Measurements from ENCODE around the gene FETUB.

FETUB gene

DNA sequence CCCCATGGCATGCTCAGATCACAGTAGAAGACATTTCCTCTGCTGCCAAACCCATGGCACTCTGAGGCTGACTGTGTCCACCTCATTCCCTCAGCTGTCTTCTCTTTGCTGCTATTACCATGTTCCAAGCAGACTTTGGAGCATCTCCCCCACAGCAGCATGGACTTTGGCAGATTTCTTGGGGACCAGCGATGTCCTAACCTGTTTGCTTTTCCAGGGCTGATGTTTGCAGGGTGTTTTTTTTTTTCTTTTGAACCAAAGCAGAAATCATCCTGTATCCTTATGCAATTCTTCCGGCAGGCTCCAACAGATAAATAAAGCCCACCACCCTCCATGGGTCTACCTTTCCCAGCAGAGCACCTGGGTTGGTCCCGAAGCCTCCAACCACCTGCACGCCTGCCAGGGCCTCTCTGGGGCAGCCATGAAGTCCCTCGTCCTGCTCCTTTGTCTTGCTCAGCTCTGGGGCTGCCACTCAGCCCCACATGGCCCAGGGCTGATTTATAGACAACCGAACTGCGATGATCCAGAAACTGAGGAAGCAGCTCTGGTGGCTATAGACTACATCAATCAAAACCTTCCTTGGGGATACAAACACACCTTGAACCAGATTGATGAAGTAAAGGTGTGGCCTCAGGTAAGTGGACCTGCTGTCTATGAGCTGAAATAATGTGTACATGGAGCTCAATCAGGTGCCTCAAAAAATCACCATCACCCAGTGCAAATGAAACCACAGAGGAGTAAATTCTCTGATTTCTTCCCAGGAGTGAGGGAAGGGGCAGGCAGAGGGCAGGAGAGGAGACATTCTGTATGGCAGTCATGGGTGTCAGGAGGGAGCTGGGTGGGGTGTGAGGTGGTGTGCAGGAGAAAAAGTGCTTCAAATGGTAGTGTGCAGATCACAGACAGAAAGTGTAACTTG is 27.2 kb upstream of the FETUB start, which contains the start of gene AHSG (continued):
- TF ChIP-seq WT1 (tag by site-specific recombination; IDR thresholded peaks at IDR 0.05) (no peak), ZNF548 (tag by site-specific recombination; IDR thresholded peaks at IDR 0.05) (no peak)
- TF ChIP-seq, protein P1, sequence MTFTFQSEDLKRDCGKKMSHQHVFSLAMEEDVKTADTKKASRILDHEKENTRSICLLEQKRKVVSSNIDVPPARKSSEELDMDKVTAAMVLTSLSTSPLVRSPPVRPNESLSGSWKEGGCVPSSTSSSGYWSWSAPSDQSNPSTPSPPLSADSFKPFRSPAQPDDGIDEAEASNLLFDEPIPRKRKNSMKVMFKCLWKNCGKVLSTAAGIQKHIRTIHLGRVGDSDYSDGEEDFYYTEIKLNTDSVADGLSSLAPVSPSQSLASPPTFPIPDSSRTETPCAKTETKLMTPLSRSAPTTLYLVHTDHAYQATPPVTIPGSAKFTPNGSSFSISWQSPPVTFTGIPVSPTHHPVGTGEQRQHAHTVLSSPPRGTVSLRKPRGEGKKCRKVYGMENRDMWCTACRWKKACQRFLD (tag by site-specific recombination; IDR thresholded peaks at IDR 0.05), result no peak

- no peak overlapping the region for H3K27ac ChIP-seq (ENCODE audit: extremely low read depth, low read depth, low read length)
- H3K9me3 ChIP-seq (ENCODE audit: control insufficient read depth, insufficient read depth, low read depth, low read length), result no peaks in the 10 kb centered on the region
- H3K4me3 ChIP-seq (ENCODE audit: low read depth, low read length), result no peak overlapping the region
- CTCF ChIA-PET, result interaction anchor here (0.7 to 5.7 kb wide), 14 partner anchors 9 to 478 kb away, joined by 3 to 59 read pairs (median 8); no protein-coding TSS in a partner anchor
- H3K36me3 ChIP-seq (ENCODE audit: control insufficient read depth in 2 of 2, insufficient read depth in 1 of 2, low read length in 2 of 2), result no peaks in the 10 kb centered on the region
- POLR2A ChIA-PET, result interaction anchor here (0.6 kb wide), 1 partner anchor 177 kb away, joined by 5 read pairs; no protein-coding TSS in a partner anchor
- no peaks in the 10 kb centered on the region for H3K4me1 ChIP-seq (ENCODE audit: control insufficient read depth, insufficient read depth, low read length)
- TF ChIP-seq ZSCAN30 (tag by site-specific recombination; IDR thresholded peaks at IDR 0.05), result no peak
- no peak for TF ChIP-seq ELK4 (IDR thresholded peaks at IDR 0.05; ENCODE audit: borderline replicate concordance, low read depth, low read length)
- TF ChIP-seq, protein P2, sequence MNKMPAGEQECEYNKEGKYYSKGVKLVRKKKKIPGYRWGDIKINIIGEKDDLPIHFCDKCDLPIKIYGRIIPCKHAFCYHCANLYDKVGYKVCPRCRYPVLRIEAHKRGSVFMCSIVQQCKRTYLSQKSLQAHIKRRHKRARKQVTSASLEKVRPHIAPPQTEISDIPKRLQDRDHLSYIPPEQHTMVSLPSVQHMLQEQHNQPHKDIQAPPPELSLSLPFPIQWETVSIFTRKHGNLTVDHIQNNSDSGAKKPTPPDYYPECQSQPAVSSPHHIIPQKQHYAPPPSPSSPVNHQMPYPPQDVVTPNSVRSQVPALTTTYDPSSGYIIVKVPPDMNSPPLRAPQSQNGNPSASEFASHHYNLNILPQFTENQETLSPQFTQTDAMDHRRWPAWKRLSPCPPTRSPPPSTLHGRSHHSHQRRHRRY (tag by site-specific recombination; IDR thresholded peaks at IDR 0.05), result no peak
- TF ChIP-seq KLF16 (tag by site-specific recombination; IDR thresholded peaks at IDR 0.05), result no peak
- no peak for TF ChIP-seq KLF9 (tag by site-specific recombination; IDR thresholded peaks at IDR 0.05; ENCODE audit: low read depth)
- no peak for TF ChIP-seq KLF17 (tag by site-specific recombination; IDR thresholded peaks at IDR 0.05)
- no peak for TF ChIP-seq ZNF776 (tag by site-specific recombination; IDR thresholded peaks at IDR 0.05; ENCODE audit: borderline replicate concordance)
- TF ChIP-seq RBAK (tag by site-specific recombination; IDR thresholded peaks at IDR 0.05), result no peak
- TF ChIP-seq, protein P3, sequence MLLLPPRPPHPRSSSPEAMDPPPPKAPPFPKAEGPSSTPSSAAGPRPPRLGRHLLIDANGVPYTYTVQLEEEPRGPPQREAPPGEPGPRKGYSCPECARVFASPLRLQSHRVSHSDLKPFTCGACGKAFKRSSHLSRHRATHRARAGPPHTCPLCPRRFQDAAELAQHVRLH (tag by site-specific recombination; IDR thresholded peaks at IDR 0.05), result no peak
- TF ChIP-seq SETDB1 (IDR thresholded peaks at IDR 0.05; ENCODE audit: insufficient read length, low read length), result no peak
- TF ChIP-seq KLF10 (tag by site-specific recombination; IDR thresholded peaks at IDR 0.05), result no peak
- TF ChIP-seq, protein P4, sequence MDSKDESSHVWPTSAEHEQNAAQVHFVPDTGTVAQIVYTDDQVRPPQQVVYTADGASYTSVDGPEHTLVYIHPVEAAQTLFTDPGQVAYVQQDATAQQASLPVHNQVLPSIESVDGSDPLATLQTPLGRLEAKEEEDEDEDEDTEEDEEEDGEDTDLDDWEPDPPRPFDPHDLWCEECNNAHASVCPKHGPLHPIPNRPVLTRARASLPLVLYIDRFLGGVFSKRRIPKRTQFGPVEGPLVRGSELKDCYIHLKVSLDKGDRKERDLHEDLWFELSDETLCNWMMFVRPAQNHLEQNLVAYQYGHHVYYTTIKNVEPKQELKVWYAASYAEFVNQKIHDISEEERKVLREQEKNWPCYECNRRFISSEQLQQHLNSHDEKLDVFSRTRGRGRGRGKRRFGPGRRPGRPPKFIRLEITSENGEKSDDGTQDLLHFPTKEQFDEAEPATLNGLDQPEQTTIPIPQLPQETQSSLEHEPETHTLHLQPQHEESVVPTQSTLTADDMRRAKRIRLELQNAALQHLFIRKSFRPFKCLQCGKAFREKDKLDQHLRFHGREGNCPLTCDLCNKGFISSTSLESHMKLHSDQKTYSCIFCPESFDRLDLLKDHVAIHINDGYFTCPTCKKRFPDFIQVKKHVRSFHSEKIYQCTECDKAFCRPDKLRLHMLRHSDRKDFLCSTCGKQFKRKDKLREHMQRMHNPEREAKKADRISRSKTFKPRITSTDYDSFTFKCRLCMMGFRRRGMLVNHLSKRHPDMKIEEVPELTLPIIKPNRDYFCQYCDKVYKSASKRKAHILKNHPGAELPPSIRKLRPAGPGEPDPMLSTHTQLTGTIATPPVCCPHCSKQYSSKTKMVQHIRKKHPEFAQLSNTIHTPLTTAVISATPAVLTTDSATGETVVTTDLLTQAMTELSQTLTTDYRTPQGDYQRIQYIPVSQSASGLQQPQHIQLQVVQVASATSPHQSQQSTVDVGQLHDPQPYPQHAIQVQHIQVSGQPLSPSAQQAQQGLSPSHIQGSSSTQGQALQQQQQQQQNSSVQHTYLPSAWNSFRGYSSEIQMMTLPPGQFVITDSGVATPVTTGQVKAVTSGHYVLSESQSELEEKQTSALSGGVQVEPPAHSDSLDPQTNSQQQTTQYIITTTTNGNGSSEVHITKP (tag by site-specific recombination; IDR thresholded peaks at IDR 0.05), result no peak
- TF ChIP-seq, protein P5, sequence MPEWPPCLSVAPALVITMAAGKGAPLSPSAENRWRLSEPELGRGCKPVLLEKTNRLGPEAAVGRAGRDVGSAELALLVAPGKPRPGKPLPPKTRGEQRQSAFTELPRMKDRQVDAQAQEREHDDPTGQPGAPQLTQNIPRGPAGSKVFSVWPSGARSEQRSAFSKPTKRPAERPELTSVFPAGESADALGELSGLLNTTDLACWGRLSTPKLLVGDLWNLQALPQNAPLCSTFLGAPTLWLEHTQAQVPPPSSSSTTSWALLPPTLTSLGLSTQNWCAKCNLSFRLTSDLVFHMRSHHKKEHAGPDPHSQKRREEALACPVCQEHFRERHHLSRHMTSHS (tag by site-specific recombination; IDR thresholded peaks at IDR 0.05), result no peak
- no peak for TF ChIP-seq ZSCAN16 (tag by site-specific recombination; IDR thresholded peaks at IDR 0.05)
- TF ChIP-seq, protein P6, sequence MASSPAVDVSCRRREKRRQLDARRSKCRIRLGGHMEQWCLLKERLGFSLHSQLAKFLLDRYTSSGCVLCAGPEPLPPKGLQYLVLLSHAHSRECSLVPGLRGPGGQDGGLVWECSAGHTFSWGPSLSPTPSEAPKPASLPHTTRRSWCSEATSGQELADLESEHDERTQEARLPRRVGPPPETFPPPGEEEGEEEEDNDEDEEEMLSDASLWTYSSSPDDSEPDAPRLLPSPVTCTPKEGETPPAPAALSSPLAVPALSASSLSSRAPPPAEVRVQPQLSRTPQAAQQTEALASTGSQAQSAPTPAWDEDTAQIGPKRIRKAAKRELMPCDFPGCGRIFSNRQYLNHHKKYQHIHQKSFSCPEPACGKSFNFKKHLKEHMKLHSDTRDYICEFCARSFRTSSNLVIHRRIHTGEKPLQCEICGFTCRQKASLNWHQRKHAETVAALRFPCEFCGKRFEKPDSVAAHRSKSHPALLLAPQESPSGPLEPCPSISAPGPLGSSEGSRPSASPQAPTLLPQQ (tag by site-specific recombination; IDR thresholded peaks at IDR 0.05), result no peak
- no peak for TF ChIP-seq ZNF280D (tag by site-specific recombination; IDR thresholded peaks at IDR 0.05)
Observed at GRCh38 chr3:186613637-186614265, 26.4 kb upstream of the FETUB start.
